MM.1S (cell line): ENCODE measurements around the gene MSRB1.

Source experiments
- CTCF ChIP-seq: fragments of 300-600 bp; sonication (generic); IDR thresholded peaks from 2 replicates; pipeline ENCODE4 v1.5.1; 2016; ENCODE audit warnings: antibody characterized with exemption, low read length, mixed read lengths
- EZH2 ChIP-seq: fragments of 300-600 bp; sonication (generic); optimal IDR thresholded peaks from 2 replicates; pipeline ENCODE3; 2017; ENCODE audit warnings: low read depth, mild to moderate bottlenecking, antibody characterized with exemption, low read length, mixed read lengths

- TF ChIP-seq CTCF = no peak
- TF ChIP-seq EZH2 = no peak
Measured at GRCh38 chr16:1950559-1950958, 7.6 kb upstream of the MSRB1 start.
